Measurements from ENCODE around the gene OTOG. TPM values are rescaled to one million over a fixed set of nuclear protein-coding genes. Genes with fewer than 3 reads are reported as not detected.

The OTOG gene
- total RNA-seq, 2 experiments from 2014 or later, result not detected

GRCh38 chr11:17606233-17607082, 59.4 kb downstream of the OTOG start:
- Mint-ChIP-seq H3K4me1 (ENCODE audit: low read depth) (no peaks in the 10 kb centered on the region), H3K4me3 (no peak overlapping the region), H3K9me3 (no peaks in the 10 kb centered on the region), H3K36me3 (ENCODE audit: low read depth) (no peaks in the 10 kb centered on the region), H3K27ac (no peak overlapping the region), H3K27me3 (no peaks in the 10 kb centered on the region)
- DNase-seq (no peak), ATAC-seq (no peak)
- ChIA-PET CTCF (no interaction called here), POLR2A (no interaction called here)
- no peak for TF ChIP-seq CTCF (IDR thresholded peaks at IDR 0.05)
- intact Hi-C loops (cut with micrococcal nuclease), result no loop called here

GRCh38 chr11:17607083-17607429, 60.0 kb downstream of the OTOG start:
- intact Hi-C loops (cut with micrococcal nuclease), result no loop called here
- no peak overlapping the region for H3K4me3 Mint-ChIP-seq
- ChIA-PET CTCF (no interaction called here), POLR2A (no interaction called here)
- H3K27ac Mint-ChIP-seq, result no peak overlapping the region
- ATAC-seq (no peak), DNase-seq (no peak)
- TF ChIP-seq CTCF (IDR thresholded peaks at IDR 0.05), result no peak
- H3K4me1 Mint-ChIP-seq (ENCODE audit: low read depth), result no peaks in the 10 kb centered on the region
- no peaks in the 10 kb centered on the region for H3K27me3 Mint-ChIP-seq
- H3K9me3 Mint-ChIP-seq, result no peaks in the 10 kb centered on the region
- H3K36me3 Mint-ChIP-seq (ENCODE audit: low read depth), result no peaks in the 10 kb centered on the region

GRCh38 chr11:17607591-17608570, 60.8 kb downstream of the OTOG start:
- ChIA-PET POLR2A (no interaction called here), CTCF (interaction anchor here (1.2 kb wide), 1 partner anchor 9 kb away, joined by 4 read pairs; no protein-coding TSS in a partner anchor)
- Mint-ChIP-seq H3K27me3 (no peaks in the 10 kb centered on the region), H3K4me1 (ENCODE audit: low read depth) (no peaks in the 10 kb centered on the region), H3K4me3 (no peak overlapping the region), H3K27ac (no peak overlapping the region), H3K36me3 (ENCODE audit: low read depth) (no peaks in the 10 kb centered on the region), H3K9me3 (no peaks in the 10 kb centered on the region)
- TF ChIP-seq CTCF (IDR thresholded peaks at IDR 0.05), result no peak
- intact Hi-C loops (cut with micrococcal nuclease), result no loop called here
- DNase-seq (no peak), ATAC-seq (no peak)

GRCh38 chr11:17608821-17609220, 61.8 kb downstream of the OTOG start:
- Mint-ChIP-seq H3K9me3 (no peaks in the 10 kb centered on the region), H3K27ac (no peak overlapping the region), H3K4me1 (ENCODE audit: low read depth) (no peaks in the 10 kb centered on the region), H3K36me3 (ENCODE audit: low read depth) (no peaks in the 10 kb centered on the region), H3K4me3 (no peak overlapping the region), H3K27me3 (no peaks in the 10 kb centered on the region)
- DNase-seq (no peak), ATAC-seq (no peak)
- intact Hi-C loops (cut with micrococcal nuclease), result no loop called here
- ChIA-PET CTCF (no interaction called here), POLR2A (no interaction called here)
- TF ChIP-seq CTCF (IDR thresholded peaks at IDR 0.05), result no peak
